Suprapubic skin (tissue), 3 donors: ENCODE results near the gene MS4A6A.

Experiments
- POLR2A ChIP-seq, 2 donors: fragments of 450-650 bp; IDR thresholded peaks; one replicate each; pipeline ENCODE4 v1.6.1; 2017; ENCODE audit warnings: antibody characterized with exemption in 2 of 2, mild to moderate bottlenecking in 2 of 2, moderate library complexity in 2 of 2
- TF ChIP-seq, protein P1 (sequence below), 2 donors: fragments of 200-600 bp in 1 of 2; fragments of 450-650 bp in 1 of 2; sonication (generic) in 1 of 2; IDR thresholded peaks; one replicate each; pipeline ENCODE4 v1.5.1; 2016 to 2019; ENCODE audit warnings: antibody characterized with exemption in 2 of 2, mild to moderate bottlenecking in 1 of 2, moderate library complexity in 1 of 2

DNA sequence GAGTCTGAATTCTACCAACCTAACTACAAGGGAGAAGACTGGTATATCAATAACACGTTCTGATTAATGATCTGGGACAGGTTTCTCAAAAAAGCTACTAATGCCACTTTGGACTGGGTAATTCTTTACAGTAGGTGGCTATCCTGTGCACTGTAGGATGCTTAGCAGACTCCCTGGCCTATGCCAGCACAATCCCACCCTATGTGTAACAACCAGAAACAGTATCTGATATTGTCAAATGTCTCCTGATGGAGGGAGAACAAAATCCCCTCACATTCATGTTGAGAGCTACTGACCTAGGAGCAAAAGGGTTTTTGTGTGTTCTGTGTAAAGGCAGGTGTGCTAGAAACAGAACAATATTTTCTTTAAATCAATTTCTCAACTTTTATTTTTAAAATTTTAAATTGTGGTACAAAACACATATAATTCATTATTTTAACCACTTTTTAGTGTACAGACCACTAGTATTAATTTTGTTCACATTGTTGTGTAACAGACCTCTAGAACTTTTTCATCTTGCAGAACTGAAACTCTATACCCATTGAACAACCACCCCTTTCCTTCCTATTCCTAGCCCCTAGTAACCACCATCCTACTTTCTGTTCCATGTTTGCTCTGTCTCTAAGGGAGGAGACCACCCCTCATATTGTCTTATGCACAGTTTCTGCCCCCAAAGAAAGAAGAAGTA is 2.1 kb upstream of the MS4A6A start:
- TF ChIP-seq, protein P1, sequence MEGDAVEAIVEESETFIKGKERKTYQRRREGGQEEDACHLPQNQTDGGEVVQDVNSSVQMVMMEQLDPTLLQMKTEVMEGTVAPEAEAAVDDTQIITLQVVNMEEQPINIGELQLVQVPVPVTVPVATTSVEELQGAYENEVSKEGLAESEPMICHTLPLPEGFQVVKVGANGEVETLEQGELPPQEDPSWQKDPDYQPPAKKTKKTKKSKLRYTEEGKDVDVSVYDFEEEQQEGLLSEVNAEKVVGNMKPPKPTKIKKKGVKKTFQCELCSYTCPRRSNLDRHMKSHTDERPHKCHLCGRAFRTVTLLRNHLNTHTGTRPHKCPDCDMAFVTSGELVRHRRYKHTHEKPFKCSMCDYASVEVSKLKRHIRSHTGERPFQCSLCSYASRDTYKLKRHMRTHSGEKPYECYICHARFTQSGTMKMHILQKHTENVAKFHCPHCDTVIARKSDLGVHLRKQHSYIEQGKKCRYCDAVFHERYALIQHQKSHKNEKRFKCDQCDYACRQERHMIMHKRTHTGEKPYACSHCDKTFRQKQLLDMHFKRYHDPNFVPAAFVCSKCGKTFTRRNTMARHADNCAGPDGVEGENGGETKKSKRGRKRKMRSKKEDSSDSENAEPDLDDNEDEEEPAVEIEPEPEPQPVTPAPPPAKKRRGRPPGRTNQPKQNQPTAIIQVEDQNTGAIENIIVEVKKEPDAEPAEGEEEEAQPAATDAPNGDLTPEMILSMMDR (IDR thresholded peaks at IDR 0.05), result no peak
- no peak for TF ChIP-seq POLR2A (IDR thresholded peaks at IDR 0.05)
